Smooth muscle cell (in vitro differentiated cells): ENCODE measurements around the gene FOXL1. TPM values are rescaled to one million over a fixed set of nuclear protein-coding genes. Genes with fewer than 3 reads are reported as not detected.

ENCODE experiments used
- DNase-seq: peaks from one replicate; lab custom pipeline; 2025; ENCODE audit not compliant: unreplicated experiment; lab: John Stamatoyannopoulos, UW
- H2AFZ ChIP-seq: fragments of 200-600 bp; sonication (generic); 2 replicates; pipeline ENCODE4 v1.6.0; 2016; ENCODE audit warnings: antibody characterized with exemption, low read depth, mild to moderate bottlenecking
- H3F3A ChIP-seq: fragments of 200-600 bp; sonication (generic); 2 replicates; pipeline ENCODE4 v1.6.0; 2017; ENCODE audit warnings: antibody characterized with exemption, low read depth
- H3K27ac ChIP-seq: fragments of 200-600 bp; sonication (generic); 2 replicates; pipeline ENCODE4 v1.5.1; 2016; ENCODE audit warnings: low read depth, mild to moderate bottlenecking
- H3K27me3 ChIP-seq: fragments of 200-600 bp; sonication (generic); 2 replicates; pipeline ENCODE4 v1.6.1; 2016; ENCODE audit warnings: low read depth, mild to moderate bottlenecking
- H3K36me3 ChIP-seq: fragments of 200-600 bp; sonication (generic); 2 replicates; pipeline ENCODE4 v1.5.1; 2016; ENCODE audit warnings: low read depth
- H3K4me1 ChIP-seq: fragments of 200-600 bp; sonication (generic); 2 replicates; pipeline ENCODE4 v1.5.1; 2016; ENCODE audit warnings: low read depth
- H3K4me2 ChIP-seq: fragments of 200-600 bp; sonication (generic); 2 replicates; pipeline ENCODE4 v1.6.0; 2016; ENCODE audit warnings: mild to moderate bottlenecking
- H3K4me3 ChIP-seq: fragments of 200-600 bp; sonication (generic); 2 replicates; pipeline ENCODE4 v1.5.1; 2016; ENCODE audit warnings: mild to moderate bottlenecking
- H3K79me2 ChIP-seq: fragments of 200-600 bp; sonication (generic); 2 replicates; pipeline ENCODE4 v1.6.0; 2016; ENCODE audit warnings: low read depth, mild to moderate bottlenecking
- H3K9ac ChIP-seq: fragments of 200-600 bp; sonication (generic); 2 replicates; pipeline ENCODE4 v1.6.0; 2016; ENCODE audit warnings: low read depth
- H3K9me3 ChIP-seq: fragments of 200-600 bp; sonication (generic); replicated peaks from 2 replicates; pipeline ENCODE4 v1.5.1; 2016; ENCODE audit warnings: low read depth
- H4K20me1 ChIP-seq: fragments of 200-600 bp; sonication (generic); 2 replicates; pipeline ENCODE4 v1.6.0; 2016; ENCODE audit warnings: low read depth
- CTCF ChIP-seq: fragments of 200-600 bp; sonication (generic); IDR thresholded peaks from 2 replicates; pipeline ENCODE4 v1.5.1; 2017; ENCODE audit warnings: borderline replicate concordance, mild to moderate bottlenecking, antibody characterized with exemption; ENCODE audit not compliant: insufficient read depth, poor library complexity, severe bottlenecking
- WGBS: methylation state at CpG from one replicate; pipeline ENCODE4 v1.1.7; 2016; ENCODE audit warnings: low lambda C conversion rate; 5-methylcytosine and 5-hydroxymethylcytosine counted together
- polyA plus RNA-seq: library from polyadenylated mRNA; unstranded; fragments of >200 nt; fragmentation: Nextera tagmentation; extraction: Ambion mirVana; gene quantifications from 2 replicates; pipeline ENCODE4 v1.2.1, GENCODE V29; 2016
- total RNA-seq: library from RNA; depleted of rRNA; stranded (reverse); fragments of >200 nt; gene quantifications from 2 replicates; pipeline ENCODE4 v1.2.3, GENCODE V29; 2014

The FOXL1 gene
- total and polyA plus RNA-seq, 2 experiments from 2014 or later = 4.6 to 5.4 TPM

DNA sequence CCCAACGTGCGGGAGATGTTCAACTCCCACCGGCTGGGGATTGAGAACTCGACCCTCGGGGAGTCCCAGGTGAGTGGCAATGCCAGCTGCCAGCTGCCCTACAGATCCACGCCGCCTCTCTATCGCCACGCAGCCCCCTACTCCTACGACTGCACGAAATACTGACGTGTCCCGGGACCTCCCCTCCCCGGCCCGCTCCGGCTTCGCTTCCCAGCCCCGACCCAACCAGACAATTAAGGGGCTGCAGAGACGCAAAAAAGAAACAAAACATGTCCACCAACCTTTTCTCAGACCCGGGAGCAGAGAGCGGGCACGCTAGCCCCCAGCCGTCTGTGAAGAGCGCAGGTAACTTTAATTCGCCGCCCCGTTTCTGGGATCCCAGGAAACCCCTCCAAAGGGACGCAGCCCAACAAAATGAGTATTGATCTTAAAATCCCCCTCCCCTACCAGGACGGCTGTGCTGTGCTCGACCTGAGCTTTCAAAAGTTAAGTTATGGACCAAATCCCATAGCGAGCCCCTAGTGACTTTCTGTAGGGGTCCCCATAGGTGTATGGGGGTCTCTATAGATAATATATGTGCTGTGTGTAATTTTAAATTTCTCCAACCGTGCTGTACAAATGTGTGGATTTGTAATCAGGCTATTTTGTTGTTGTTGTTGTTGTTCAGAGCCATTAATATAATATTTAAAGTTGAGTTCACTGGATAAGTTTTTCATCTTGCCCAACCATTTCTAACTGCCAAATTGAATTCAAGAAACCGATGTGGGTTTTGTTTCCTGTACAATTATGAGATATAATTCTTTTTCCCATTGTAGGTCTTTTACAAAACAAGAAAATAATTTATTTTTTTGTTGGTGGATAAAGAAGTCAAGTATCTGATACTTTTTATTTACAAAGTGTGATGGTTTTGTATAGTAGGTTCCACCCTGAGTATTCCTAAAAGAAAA lies 9.4 kb upstream of the FOXL1 start:
- H3F3A ChIP-seq = no peaks in the 10 kb centered on the region
- peaks cover 24% of the 10 kb centered on the region for H3K79me2 ChIP-seq
- TF ChIP-seq CTCF = no peak
- H3K4me1 ChIP-seq = peaks cover 42% of the 10 kb centered on the region
- H3K9ac ChIP-seq = peak overlapping the region; percentile 76
- H3K36me3 ChIP-seq = no peaks in the 10 kb centered on the region
- peak overlapping the region; percentile 22 for H3K27ac ChIP-seq
- peak overlapping the region; percentile 67 for H3K4me3 ChIP-seq
- no peaks in the 10 kb centered on the region for H3K9me3 ChIP-seq
- peaks cover 30% of the 10 kb centered on the region for H3K27me3 ChIP-seq
- H3K4me2 ChIP-seq = peak overlapping the region; percentile 93
- no peak for DNase-seq
- peak overlapping the region; percentile 22 for H2AFZ ChIP-seq
- 7% methylated on average over 27 of the region's 33 CpGs for WGBS
- peaks cover 24% of the 10 kb centered on the region for H4K20me1 ChIP-seq

- no peak for DNase-seq
- Histone ChIP-seq H3F3A (peaks cover 3% of the 10 kb centered on the region), H4K20me1 (peaks cover 24% of the 10 kb centered on the region), H3K4me1 (peaks cover 32% of the 10 kb centered on the region), H3K36me3 (no peaks in the 10 kb centered on the region), H3K9me3 (no peaks in the 10 kb centered on the region), H3K27ac (no peak overlapping the region), H3K4me2 (peak overlapping the region; percentile 93), H3K79me2 (peaks cover 24% of the 10 kb centered on the region), H2AFZ (no peak overlapping the region), H3K4me3 (peak overlapping the region; percentile 67), H3K9ac (peak overlapping the region; percentile 76), H3K27me3 (peaks cover 21% of the 10 kb centered on the region)
- no peak for TF ChIP-seq CTCF
- WGBS = 33% methylated on average over 13 of the region's 13 CpGs
These were observed 8.5 kb upstream of the FOXL1 start for GRCh38 chr16:86569701-86570447.

- Histone ChIP-seq H3K9ac (peak overlapping the region; percentile 1), H3K9me3 (no peaks in the 10 kb centered on the region), H3F3A (peaks cover 6% of the 10 kb centered on the region), H3K27ac (no peak overlapping the region), H3K4me1 (peaks cover 24% of the 10 kb centered on the region), H4K20me1 (peaks cover 24% of the 10 kb centered on the region), H3K79me2 (peaks cover 24% of the 10 kb centered on the region), H3K27me3 (peaks cover 11% of the 10 kb centered on the region), H3K4me2 (peak overlapping the region; percentile 93), H3K36me3 (no peaks in the 10 kb centered on the region), H2AFZ (no peak overlapping the region), H3K4me3 (peak overlapping the region; percentile 67)
- 36% methylated on average over 28 of the region's 28 CpGs for WGBS
- TF ChIP-seq CTCF = no peak
- DNase-seq = no peak
These were observed 7.5 kb upstream of the FOXL1 start for GRCh38 chr16:86570558-86571529.
